ENCODE data around the gene RAB42. TPM values are rescaled to one million over a fixed set of nuclear protein-coding genes. Genes with fewer than 3 reads are reported as not detected.

The RAB42 gene
- total RNA-seq, 1 experiment from 2014 or later, result 13.2 TPM

- no peak within 1 kb of the TSS for H3K56ac ChIP-seq (ENCODE audit: insufficient read length, low read depth, low read length)
- no peak within 1 kb of the TSS for H3K23ac ChIP-seq (ENCODE audit: insufficient read length, low read depth, low read length)
- no peak within 1 kb of the TSS for H2AK5ac ChIP-seq (ENCODE audit: insufficient read length, low read length)
- H3K9me3 ChIP-seq (ENCODE audit: control insufficient read depth, low read depth, low read length), result no peaks in the 10 kb centered on the region
- peak within 1 kb of the TSS; percentile 84 for H3K14ac ChIP-seq (ENCODE audit: insufficient read depth, low read length)
- peak within 1 kb of the TSS; percentile 74 for H3K9ac ChIP-seq (ENCODE audit: extremely low read depth, insufficient read length, low read length)
- no peak within 1 kb of the TSS for H3T11ph ChIP-seq (ENCODE audit: low read length)
- no peaks in the 10 kb centered on the region for H3K79me1 ChIP-seq (ENCODE audit: insufficient read depth, low read depth, low read length, poor library complexity, severe bottlenecking)
- peak within 1 kb of the TSS; percentile 96 to 99 for H3K4me3 Mint-ChIP-seq
- no peak within 1 kb of the TSS for H2BK15ac ChIP-seq (ENCODE audit: low read depth, low read length)
- peak within 1 kb of the TSS; percentile 84 for H3K18ac ChIP-seq (ENCODE audit: insufficient read length, low read depth, low read length)
- H2BK5ac ChIP-seq (ENCODE audit: insufficient read length, low read length), result no peak within 1 kb of the TSS
- H2AFZ ChIP-seq (ENCODE audit: low read length), result peak within 1 kb of the TSS; percentile 93
- H3K23me2 ChIP-seq (ENCODE audit: insufficient read length, low read depth, low read length, poor library complexity, severe bottlenecking), result peaks cover 5% of the 10 kb centered on the region
- peak; percentile 97 for DNase-seq
- H2BK12ac ChIP-seq (ENCODE audit: insufficient read length, low read depth, low read length), result no peak within 1 kb of the TSS
- H4K8ac ChIP-seq (replicated peaks; ENCODE audit: insufficient read length, low read depth, low read length), result no peak within 1 kb of the TSS
- peak within 1 kb of the TSS; percentile 80 for H2BK120ac ChIP-seq (ENCODE audit: low read depth, low read length, poor library complexity, severe bottlenecking)
- H3K4me1 Mint-ChIP-seq, result peaks cover 1 to 6% of the 10 kb centered on the region in 2 experiments; a peak in 2 of 4 replicates
- no peak within 1 kb of the TSS for H2BK20ac ChIP-seq (ENCODE audit: low read depth, low read length, poor library complexity, severe bottlenecking)
- no CpG with 5 or more reads among the region's 63 CpGs for WGBS (ENCODE audit: extremely low coverage, insufficient read length, low lambda C conversion rate)
- no peaks in the 10 kb centered on the region for H3K79me2 ChIP-seq (ENCODE audit: insufficient read depth, low read length)
- H4K5ac ChIP-seq (ENCODE audit: insufficient read length, low read depth, low read length), result no peak within 1 kb of the TSS
- no peaks in the 10 kb centered on the region; the same call in 1 of the 2 replicates for H3K27me3 Mint-ChIP-seq (ENCODE audit: low read depth)
- no peak within 1 kb of the TSS for H4K91ac ChIP-seq (ENCODE audit: insufficient read length, low read depth, low read length)
- no peaks in the 10 kb centered on the region for H4K20me1 ChIP-seq (ENCODE audit: control insufficient read depth, insufficient read depth, insufficient read length)
- peak within 1 kb of the TSS; percentile 88 for H3K4me2 ChIP-seq (ENCODE audit: insufficient read depth, insufficient read length, low read length)
- H3K4ac ChIP-seq (ENCODE audit: low read depth, low read length), result no peak within 1 kb of the TSS
- peaks cover 10 to 29% (median 25%) of the 10 kb centered on the region in 3 experiments; a peak in 6 of 7 replicates for H3K36me3 Mint-ChIP-seq (ENCODE audit: insufficient read depth in 1 of 3, low read depth in 3 of 3)
- H3K27ac ChIP-seq (ENCODE audit: insufficient read length, low read depth, low read length), result no peak within 1 kb of the TSS
- H3K4me1 ChIP-seq (ENCODE audit: insufficient read depth, low read length), result no peaks in the 10 kb centered on the region
- no peaks in the 10 kb centered on the region for H3K27me3 ChIP-seq (ENCODE audit: insufficient read depth, low read length)
- TF ChIP-seq, protein P1, sequence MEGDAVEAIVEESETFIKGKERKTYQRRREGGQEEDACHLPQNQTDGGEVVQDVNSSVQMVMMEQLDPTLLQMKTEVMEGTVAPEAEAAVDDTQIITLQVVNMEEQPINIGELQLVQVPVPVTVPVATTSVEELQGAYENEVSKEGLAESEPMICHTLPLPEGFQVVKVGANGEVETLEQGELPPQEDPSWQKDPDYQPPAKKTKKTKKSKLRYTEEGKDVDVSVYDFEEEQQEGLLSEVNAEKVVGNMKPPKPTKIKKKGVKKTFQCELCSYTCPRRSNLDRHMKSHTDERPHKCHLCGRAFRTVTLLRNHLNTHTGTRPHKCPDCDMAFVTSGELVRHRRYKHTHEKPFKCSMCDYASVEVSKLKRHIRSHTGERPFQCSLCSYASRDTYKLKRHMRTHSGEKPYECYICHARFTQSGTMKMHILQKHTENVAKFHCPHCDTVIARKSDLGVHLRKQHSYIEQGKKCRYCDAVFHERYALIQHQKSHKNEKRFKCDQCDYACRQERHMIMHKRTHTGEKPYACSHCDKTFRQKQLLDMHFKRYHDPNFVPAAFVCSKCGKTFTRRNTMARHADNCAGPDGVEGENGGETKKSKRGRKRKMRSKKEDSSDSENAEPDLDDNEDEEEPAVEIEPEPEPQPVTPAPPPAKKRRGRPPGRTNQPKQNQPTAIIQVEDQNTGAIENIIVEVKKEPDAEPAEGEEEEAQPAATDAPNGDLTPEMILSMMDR (conservative IDR thresholded peaks at IDR 0.05), result no peak
- peak within 1 kb of the TSS; percentile 92 to 99 (median 98) for H3K27ac Mint-ChIP-seq
- H3K9me3 Mint-ChIP-seq, result no peaks in the 10 kb centered on the region
These were observed 39.1 kb upstream of the RAB42 start, which contains the start of gene TRNAU1AP for GRCh38 chr1:28552758-28553663. Gene TRNAU1AP (plus strand): TSS chr1:28553085. CDS start chr1:28553111, 26 bp downstream.

Data from H9 (cell line).